ENCODE data around the gene AKAP8L.

The AKAP8L gene

GRCh38 chr19:15448778-15449619 lies 30.2 kb upstream of the AKAP8L start:
- DNase-seq, result no peak

GRCh38 chr19:15448044-15448777 lies 29.4 kb upstream of the AKAP8L start:
- no peak for DNase-seq

DNA sequence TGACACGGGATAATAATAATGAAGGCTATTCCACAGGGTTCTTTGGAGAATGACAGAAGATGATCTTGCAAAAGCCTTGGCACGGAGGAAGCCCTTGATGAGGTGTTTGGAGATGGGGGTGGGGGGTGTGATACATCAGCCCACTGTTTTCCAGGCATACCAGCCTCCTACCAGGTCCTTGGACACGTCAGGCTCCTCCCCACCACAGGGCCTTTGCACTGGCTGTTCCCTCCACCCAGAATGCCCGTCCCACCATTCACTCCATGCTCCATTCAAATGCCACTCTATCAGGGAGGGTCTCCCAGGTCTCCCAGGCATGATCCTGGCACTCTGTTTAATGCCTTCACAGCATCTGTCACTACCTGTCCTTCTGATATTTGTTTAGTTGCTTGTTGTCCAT lies 28.3 kb upstream of the AKAP8L start:
- no peak for DNase-seq

GRCh38 chr19:15445807-15446376 lies 27.1 kb upstream of the AKAP8L start:
- DNase-seq, result no peak

- no peak for DNase-seq
These were observed 26.4 kb upstream of the AKAP8L start for GRCh38 chr19:15445227-15445605.

GRCh38 chr19:15444505-15445226 lies 25.9 kb upstream of the AKAP8L start:
- DNase-seq, result no peak

DNA sequence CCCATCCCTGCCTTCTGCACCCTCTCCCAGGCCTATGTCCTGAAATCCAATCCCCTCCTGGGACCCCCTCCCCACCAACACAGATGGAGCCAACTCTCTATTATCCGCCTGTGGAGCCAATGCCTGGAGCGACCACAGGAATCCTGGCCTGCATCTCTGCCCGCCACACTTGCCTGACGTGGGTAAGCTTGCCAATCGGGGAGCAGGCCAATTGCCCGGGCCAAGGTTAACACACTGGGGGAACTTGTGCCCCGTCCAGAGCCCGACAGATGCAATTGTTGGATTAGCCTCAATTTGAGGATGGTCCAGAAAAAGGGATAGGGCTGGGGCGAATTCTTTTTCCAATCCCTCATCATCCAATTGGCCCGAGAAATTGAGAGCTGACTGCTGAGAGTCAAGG lies 25.1 kb upstream of the AKAP8L start:
- DNase-seq, result no peak

- DNase-seq, result no peak
These were observed 24.5 kb upstream of the AKAP8L start for GRCh38 chr19:15443325-15443724.

DNA sequence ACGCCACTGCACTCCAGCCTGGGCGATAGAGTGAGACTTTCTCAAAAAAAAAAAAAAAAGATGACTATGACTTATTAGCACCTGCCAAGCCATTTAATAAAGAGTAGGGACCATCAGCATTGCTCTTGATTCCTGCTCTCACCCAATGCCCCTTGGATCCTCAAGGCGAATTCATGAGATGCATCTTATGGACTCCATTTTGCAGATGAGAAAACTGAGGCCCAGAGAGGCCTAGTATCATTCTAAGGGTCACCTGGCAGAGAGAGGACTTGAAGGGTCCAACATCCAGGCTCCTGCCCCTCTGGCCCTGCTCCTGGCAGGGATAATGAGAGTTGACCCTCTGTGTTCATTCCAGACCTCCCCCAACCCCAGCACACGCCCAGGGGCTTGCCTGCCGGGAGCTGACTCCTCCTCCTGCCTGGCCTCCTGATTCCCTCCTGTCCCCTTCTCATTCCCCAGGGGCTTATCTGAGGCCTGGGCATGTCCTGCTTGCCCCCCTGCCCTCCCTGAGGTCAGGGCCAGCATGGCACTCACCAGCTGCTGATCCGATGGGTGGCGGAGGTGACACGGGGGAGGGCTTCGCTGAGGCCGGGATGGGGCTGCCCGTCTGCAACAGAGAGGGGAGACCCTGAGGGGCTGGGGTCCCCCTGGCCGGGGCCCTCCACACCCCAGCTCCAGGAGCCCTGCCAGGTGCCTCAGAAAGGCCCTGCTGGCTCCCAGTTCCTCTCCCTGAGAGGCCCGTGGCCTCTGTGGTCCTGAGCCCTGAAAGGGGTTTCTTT lies 23.5 kb upstream of the AKAP8L start:
- DNase-seq, result no peak

GRCh38 chr19:15441317-15441716 lies 22.5 kb upstream of the AKAP8L start:
- no peak for DNase-seq

GRCh38 chr19:15439821-15440641 lies 21.2 kb upstream of the AKAP8L start:
- no peak for DNase-seq

GRCh38 chr19:15439078-15439799 lies 20.5 kb upstream of the AKAP8L start:
- DNase-seq, result no peak

DNA sequence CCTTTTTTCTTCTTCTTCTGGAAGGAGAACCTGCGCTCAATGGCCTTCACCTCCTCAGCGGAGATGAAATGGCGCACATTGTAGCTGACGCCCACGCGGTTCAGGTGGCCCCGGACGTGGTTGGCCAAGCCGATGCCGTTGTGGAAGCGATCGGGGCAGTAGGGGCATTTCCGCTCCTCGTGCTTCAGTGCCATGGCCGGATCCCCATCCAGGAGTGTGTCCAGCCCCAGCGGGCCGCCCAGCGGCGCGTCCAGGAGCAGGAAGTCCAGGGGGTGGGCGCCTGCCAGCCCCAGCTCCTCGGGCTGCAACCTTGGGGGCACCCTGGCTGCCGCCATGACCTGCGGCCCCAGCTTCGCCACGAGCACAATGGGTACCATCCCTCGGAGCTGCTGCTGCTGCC lies 19.8 kb upstream of the AKAP8L start:
- no peak for DNase-seq

- no peak for DNase-seq
These were observed 19.3 kb upstream of the AKAP8L start for GRCh38 chr19:15438124-15438496.

- DNase-seq, result no peak
These were observed 18.8 kb upstream of the AKAP8L start for GRCh38 chr19:15437355-15438123.

- DNase-seq, result no peak
These were observed 18.0 kb upstream of the AKAP8L start for GRCh38 chr19:15436826-15437110.

DNA sequence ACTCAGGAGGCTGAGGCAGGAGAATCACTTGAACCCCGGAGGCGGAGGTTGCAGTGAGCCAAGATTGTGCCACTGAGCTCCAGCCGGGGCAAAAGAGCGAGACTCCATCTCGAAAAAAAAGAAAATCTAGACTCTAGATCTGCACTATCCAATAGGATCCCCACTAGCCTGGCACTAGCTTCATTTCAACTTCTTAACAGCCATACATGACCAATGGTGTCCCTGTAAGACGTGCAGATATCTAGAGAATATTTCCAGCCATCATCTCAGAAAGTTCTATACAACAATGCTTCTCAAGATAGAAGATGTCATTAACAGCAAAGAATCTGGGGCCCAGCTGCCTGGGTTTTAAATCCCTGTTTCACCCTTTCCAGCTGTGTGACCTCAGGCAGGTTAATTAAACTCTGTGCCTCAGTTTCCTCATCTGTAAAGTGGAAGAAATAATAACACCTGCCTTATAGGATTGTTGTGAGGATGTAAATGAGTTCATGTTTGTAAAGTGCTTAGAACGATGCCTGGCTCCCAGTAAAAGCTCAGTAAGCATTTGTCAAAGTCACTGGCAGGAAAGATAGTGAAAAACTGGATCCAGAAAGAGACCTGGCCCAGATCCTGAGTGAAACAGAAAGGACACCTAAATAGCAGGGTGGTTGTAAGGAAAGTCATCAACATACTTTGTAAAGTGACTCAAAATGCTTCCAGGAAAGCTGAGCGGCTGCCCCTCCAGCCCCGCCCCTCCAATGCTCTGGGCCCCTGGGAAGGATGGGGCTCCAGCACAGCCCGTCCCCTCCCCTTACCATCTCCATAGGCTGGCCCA lies 17.4 kb upstream of the AKAP8L start:
- DNase-seq, result no peak

GRCh38 chr19:15433519-15434069 lies 14.8 kb upstream of the AKAP8L start:
- DNase-seq, result no peak
